COLO668 (cell line): ENCODE data around the gene ACSL6.

Experiments used
- DNase-seq: peaks from one replicate; lab custom pipeline; 2025; ENCODE audit not compliant: unreplicated experiment; lab: John Stamatoyannopoulos, UW

The ACSL6 gene

GRCh38 chr5:131984956-131985665, 26.3 kb downstream of the ACSL6 start:
- no peak for DNase-seq

- DNase-seq = no peak
These were observed 28.1 kb downstream of the ACSL6 start for GRCh38 chr5:131983244-131983771.

- no peak for DNase-seq
These were observed 29.9 kb downstream of the ACSL6 start for GRCh38 chr5:131981516-131981915.

- no peak for DNase-seq
These were observed 30.8 kb downstream of the ACSL6 start for GRCh38 chr5:131980696-131981095.

GRCh38 chr5:131979816-131980215, 31.6 kb downstream of the ACSL6 start:
- no peak for DNase-seq

- DNase-seq = no peak
These were observed 34.2 kb downstream of the ACSL6 start for GRCh38 chr5:131977212-131977604.

- DNase-seq = no peak
These were observed 34.8 kb downstream of the ACSL6 start for GRCh38 chr5:131976414-131977211.

GRCh38 chr5:131974956-131975726, 36.3 kb downstream of the ACSL6 start:
- DNase-seq = no peak

GRCh38 chr5:131974622-131974955, 36.9 kb downstream of the ACSL6 start:
- DNase-seq = no peak

GRCh38 chr5:131974016-131974415, 37.4 kb downstream of the ACSL6 start:
- no peak for DNase-seq

GRCh38 chr5:131973089-131973712, 38.3 kb downstream of the ACSL6 start:
- DNase-seq = no peak

GRCh38 chr5:131968396-131968954, 43.0 kb downstream of the ACSL6 start:
- no peak for DNase-seq

- DNase-seq = no peak
These were observed 44.9 kb downstream of the ACSL6 start for GRCh38 chr5:131966551-131966950.

GRCh38 chr5:131965826-131966415, 45.5 kb downstream of the ACSL6 start:
- DNase-seq = no peak

- DNase-seq = no peak
These were observed 51.6 kb downstream of the ACSL6 start for GRCh38 chr5:131959906-131960305.

GRCh38 chr5:131959136-131959535, 52.3 kb downstream of the ACSL6 start:
- DNase-seq = no peak

GRCh38 chr5:131957721-131958441, 53.6 kb downstream of the ACSL6 start:
- DNase-seq = no peak

GRCh38 chr5:131953969-131954368, 57.5 kb downstream of the ACSL6 start:
- DNase-seq = no peak

- DNase-seq = no peak
These were observed 59.1 kb downstream of the ACSL6 start for GRCh38 chr5:131952301-131952857.
